Measurements from ENCODE around the gene TMEM245.
"Not testable (repeated sequence)": the region's sequence is repeated elsewhere in the genome, so short reads cannot be mapped to it uniquely, and the experiment has no call there.

Gene TMEM245

GRCh38 chr9:109134167-109134578, 14.4 kb upstream of the TMEM245 start:
- DNase-seq (ENCODE audit: low read depth in 2 of 2): no peak
- TF ChIP-seq CTCF (IDR thresholded peaks at IDR 0.05; ENCODE audit: low read depth, low read length): no peak
- H3K4me3 ChIP-seq (replicated peaks in 1 of 2; ENCODE audit: low read depth in 2 of 2, low read length in 2 of 2): no peak overlapping the region

GRCh38 chr9:109133533-109133932, 13.8 kb upstream of the TMEM245 start:
- no peak overlapping the region for H3K4me3 ChIP-seq (replicated peaks in 1 of 2; ENCODE audit: low read depth in 2 of 2, low read length in 2 of 2)
- TF ChIP-seq CTCF (IDR thresholded peaks at IDR 0.05; ENCODE audit: low read depth, low read length): no peak
- no peak for DNase-seq (ENCODE audit: low read depth in 2 of 2)

GRCh38 chr9:109132567-109133021, 12.8 kb upstream of the TMEM245 start:
- no peak for DNase-seq (ENCODE audit: low read depth in 2 of 2)
- TF ChIP-seq CTCF (IDR thresholded peaks at IDR 0.05; ENCODE audit: low read depth, low read length): no peak
- no peak overlapping the region for H3K4me3 ChIP-seq (replicated peaks in 1 of 2; ENCODE audit: low read depth in 2 of 2, low read length in 2 of 2)

- no peak for DNase-seq (ENCODE audit: low read depth in 2 of 2)
- H3K4me3 ChIP-seq (replicated peaks in 1 of 2; ENCODE audit: low read depth in 2 of 2, low read length in 2 of 2): no peak overlapping the region
- TF ChIP-seq CTCF (IDR thresholded peaks at IDR 0.05; ENCODE audit: low read depth, low read length): no peak
These were observed 9.9 kb upstream of the TMEM245 start for GRCh38 chr9:109129470-109130197.

GRCh38 chr9:109126671-109127070, 6.9 kb upstream of the TMEM245 start:
- not testable (repeated sequence) for H3K4me3 ChIP-seq (replicated peaks in 1 of 2; ENCODE audit: low read depth in 2 of 2, low read length in 2 of 2); DNase-seq (ENCODE audit: low read depth in 2 of 2)

GRCh38 chr9:109124121-109124520, 4.4 kb upstream of the TMEM245 start:
- DNase-seq (ENCODE audit: low read depth in 2 of 2): no peak
- TF ChIP-seq CTCF (IDR thresholded peaks at IDR 0.05; ENCODE audit: low read depth, low read length): no peak
- no peak overlapping the region for H3K4me3 ChIP-seq (replicated peaks in 1 of 2; ENCODE audit: low read depth in 2 of 2, low read length in 2 of 2)

GRCh38 chr9:109122726-109123621, 3.2 kb upstream of the TMEM245 start:
- H3K4me3 ChIP-seq (replicated peaks in 1 of 2; ENCODE audit: low read depth in 2 of 2, low read length in 2 of 2): no peak overlapping the region
- no peak for TF ChIP-seq CTCF (IDR thresholded peaks at IDR 0.05; ENCODE audit: low read depth, low read length)
- no peak for DNase-seq (ENCODE audit: low read depth in 2 of 2)

Measured in cardiac fibroblast (primary cell).